HEK293 (cell line): ENCODE results near the gene EPHB1.

ENCODE experiments used
- CTCF ChIA-PET: fragments of 350-600 bp; formaldehyde crosslinking; extraction: SDS; loops from one replicate; lab custom pipeline; 2021; ENCODE audit warnings: antibody characterized with exemption; lab: Yijun Ruan, JAX
- POLR2A ChIA-PET: fragments of 300-600 bp; formaldehyde crosslinking; extraction: SDS; loops from one replicate; lab custom pipeline; 2020; ENCODE audit warnings: antibody characterized with exemption, inconsistent platforms; lab: Yijun Ruan, JAX
- H3K27ac ChIP-seq: fragments of 200-500 bp; sonication (Bioruptor generic); 2 replicates; pipeline ENCODE4 v1.5.1; 2014; ENCODE audit warnings: low read depth, low read length, control low read depth, inconsistent platforms; ENCODE audit errors: extremely low read depth
- H3K36me3 ChIP-seq, 2 experiments: fragments of 200-500 bp in 1 of 2; sonication (Bioruptor generic) in 1 of 2; 1 replicate in 1 of 2; 2 replicates in 1 of 2; pipeline ENCODE4 v1.5.1; 2014 to 2017; ENCODE audit warnings: inconsistent platforms in 2 of 2, low read length in 2 of 2; ENCODE audit not compliant: control insufficient read depth in 2 of 2, insufficient read depth in 1 of 2
- H3K4me1 ChIP-seq: fragments of 200-500 bp; sonication (Bioruptor generic); 2 replicates; pipeline ENCODE4 v1.5.1; 2014; ENCODE audit warnings: mild to moderate bottlenecking, low read length, inconsistent platforms; ENCODE audit not compliant: control insufficient read depth, insufficient read depth
- H3K4me3 ChIP-seq: 2 replicates; pipeline ENCODE4 v1.5.1; 2011; ENCODE audit warnings: low read depth, mild to moderate bottlenecking, control low read depth, low read length, moderate library complexity
- H3K9me3 ChIP-seq: fragments of 200-500 bp; sonication (Bioruptor generic); 2 replicates; pipeline ENCODE4 v1.5.1; 2014; ENCODE audit warnings: low read depth, low read length, inconsistent platforms; ENCODE audit not compliant: control insufficient read depth, insufficient read depth
- EGR2 ChIP-seq: fragments of 450-650 bp; formaldehyde crosslinking; IDR thresholded peaks from 2 replicates; pipeline ENCODE4 v1.5.1; 2016; ENCODE audit warnings: low read depth, missing biosample characterization, missing genetic modification characterization
- FEZF1 ChIP-seq: fragments of 450-650 bp; formaldehyde crosslinking; IDR thresholded peaks from 2 replicates; pipeline ENCODE4 v1.5.1; 2016; ENCODE audit warnings: missing biosample characterization, missing genetic modification characterization
- SP7 ChIP-seq: fragments of 450-650 bp; formaldehyde crosslinking; IDR thresholded peaks from 2 replicates; pipeline ENCODE4 v1.5.1; 2016; ENCODE audit warnings: missing biosample characterization, missing genetic modification characterization
- ZFHX2 ChIP-seq: fragments of 450-650 bp; formaldehyde crosslinking; conservative IDR thresholded peaks from 2 replicates; pipeline ENCODE4 v1.5.1; 2016; ENCODE audit warnings: missing biosample characterization, missing genetic modification characterization
- ZIC2 ChIP-seq: fragments of 450-650 bp; formaldehyde crosslinking; IDR thresholded peaks from 2 replicates; pipeline ENCODE4 v1.5.1; 2016; ENCODE audit warnings: missing biosample characterization, missing genetic modification characterization
- ZNF184 ChIP-seq: fragments of 450-650 bp; IDR thresholded peaks from 2 replicates; pipeline ENCODE4 v1.5.1; 2018; ENCODE audit warnings: missing biosample characterization, mild to moderate bottlenecking, missing genetic modification characterization
- ZNF223 ChIP-seq: fragments of 450-650 bp; formaldehyde crosslinking; IDR thresholded peaks from 2 replicates; pipeline ENCODE4 v1.5.1; 2016; ENCODE audit warnings: missing biosample characterization, missing genetic modification characterization
- ZNF23 ChIP-seq: fragments of 450-650 bp; formaldehyde crosslinking; IDR thresholded peaks from 2 replicates; pipeline ENCODE4 v1.5.1; 2016; ENCODE audit warnings: missing biosample characterization, missing genetic modification characterization, borderline replicate concordance
- ZNF274 ChIP-seq, 2 experiments: fragments of 200-500 bp in 1 of 2; fragments of 450-650 bp in 1 of 2; sonication (Bioruptor generic) in 1 of 2; formaldehyde crosslinking in 1 of 2; IDR thresholded peaks; 2 replicates each; pipeline versions ENCODE4 v1.5.1 to v1.6.1; 2014 to 2016; ENCODE audit warnings: borderline replicate concordance in 1 of 2, inconsistent platforms in 1 of 2, low read length in 1 of 2, missing biosample characterization in 1 of 2, missing genetic modification characterization in 1 of 2
- ZNF501 ChIP-seq: fragments of 450-650 bp; formaldehyde crosslinking; IDR thresholded peaks from 2 replicates; pipeline ENCODE4 v1.5.1; 2016; ENCODE audit warnings: missing biosample characterization, missing genetic modification characterization
- ZNF660 ChIP-seq: fragments of 450-650 bp; IDR thresholded peaks from 2 replicates; pipeline ENCODE4 v1.5.1; 2018; ENCODE audit warnings: missing biosample characterization, mild to moderate bottlenecking, missing genetic modification characterization
- TF ChIP-seq, protein P1 (sequence below): fragments of 450-650 bp; formaldehyde crosslinking; IDR thresholded peaks from 2 replicates; pipeline ENCODE4 v1.5.1; 2016; ENCODE audit warnings: missing biosample characterization, missing genetic modification characterization
- TF ChIP-seq, protein P2 (sequence below): fragments of 450-650 bp; formaldehyde crosslinking; IDR thresholded peaks from 2 replicates; pipeline ENCODE4 v1.5.1; 2017; ENCODE audit warnings: missing biosample characterization, missing genetic modification characterization
- TF ChIP-seq, protein P3 (sequence below): fragments of 450-650 bp; formaldehyde crosslinking; IDR thresholded peaks from 2 replicates; pipeline ENCODE4 v1.5.0; 2017; ENCODE audit warnings: missing biosample characterization, missing genetic modification characterization, borderline replicate concordance
- TF ChIP-seq, protein P4 (sequence below): sonication (generic); formaldehyde crosslinking; IDR thresholded peaks from 2 replicates; pipeline ENCODE4 v1.8.1; 2022; ENCODE audit warnings: mild to moderate bottlenecking, moderate library complexity, missing genetic modification reagents

The EPHB1 gene

DNA sequence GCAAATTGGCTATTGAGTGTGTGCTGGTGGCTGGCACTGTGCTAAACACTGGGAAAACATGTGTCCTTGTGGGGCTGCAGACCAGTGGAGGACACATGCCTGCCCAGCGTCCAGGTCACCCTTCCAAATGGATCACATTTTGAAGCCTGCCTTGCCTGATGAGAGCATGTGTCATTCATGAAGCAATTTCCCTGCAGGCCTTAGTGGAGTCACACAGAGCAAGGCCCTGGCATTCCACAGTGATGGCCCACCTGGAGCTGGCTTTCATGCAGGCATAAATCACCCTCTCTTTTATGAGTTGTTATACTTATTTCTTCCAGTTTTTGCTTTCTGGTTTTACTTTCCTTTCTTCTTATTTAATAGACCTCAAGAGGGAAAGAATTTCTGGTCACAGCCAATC, 219.5 kb downstream of the EPHB1 start:
- H3K9me3 ChIP-seq = no peaks in the 10 kb centered on the region
- ChIA-PET CTCF (no interaction called here), POLR2A (no interaction called here)
- no peak overlapping the region for H3K27ac ChIP-seq
- H3K4me3 ChIP-seq = no peak overlapping the region
- peak; percentile 83 for TF ChIP-seq ZIC2 (tag by site-specific recombination)
- TF ChIP-seq ZNF274 (IDR thresholded peaks at IDR 0.05; ENCODE audit: low read length) = no peak
- TF ChIP-seq ZNF274 (tag by site-specific recombination; IDR thresholded peaks at IDR 0.05; ENCODE audit: borderline replicate concordance) = no peak
- H3K36me3 ChIP-seq = no peaks in the 10 kb centered on the region
- H3K4me1 ChIP-seq = no peaks in the 10 kb centered on the region

DNA sequence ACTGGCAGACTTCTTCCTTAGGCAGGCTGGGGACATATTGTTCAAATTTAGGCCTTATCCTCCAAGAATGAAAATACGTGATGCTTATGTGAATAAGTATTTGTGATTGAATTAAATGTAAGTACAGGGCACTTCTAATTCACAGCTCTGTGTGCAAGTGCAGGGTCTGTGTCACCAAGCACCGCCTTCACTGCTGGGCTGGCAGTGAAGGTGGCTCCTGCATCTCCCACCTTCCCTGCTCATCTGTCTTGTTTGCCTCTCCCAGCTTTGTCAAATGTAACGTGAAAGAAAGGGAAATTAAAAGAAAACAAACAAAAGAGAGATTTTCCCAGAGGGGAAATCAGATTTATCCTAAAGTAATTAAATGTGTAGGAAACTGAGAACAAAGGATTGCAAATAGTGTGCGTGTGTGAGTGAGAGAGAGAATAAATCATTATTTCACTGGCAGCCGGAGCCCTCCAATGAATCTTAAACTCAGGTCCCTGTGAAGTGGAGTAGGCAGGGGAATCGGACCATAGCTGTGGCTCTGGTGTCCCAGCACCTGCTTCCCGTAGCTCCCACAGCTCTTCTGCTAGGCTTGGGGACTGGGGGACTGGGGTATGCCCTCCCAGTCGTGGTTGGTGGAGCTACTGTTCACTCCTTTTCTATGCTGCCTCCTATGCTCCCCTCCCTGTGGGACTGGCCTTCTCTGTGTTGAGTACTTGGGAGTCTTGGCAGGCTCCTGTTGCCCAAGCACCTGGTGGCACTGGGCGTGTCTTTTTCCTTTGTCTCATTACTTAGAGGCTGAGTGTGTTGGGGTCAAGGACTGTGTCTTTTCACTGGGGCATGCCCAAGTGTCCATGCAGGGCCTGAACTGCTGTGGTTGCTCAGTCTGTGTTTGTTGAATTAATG, 222.2 kb downstream of the EPHB1 start:
- TF ChIP-seq, protein P1, sequence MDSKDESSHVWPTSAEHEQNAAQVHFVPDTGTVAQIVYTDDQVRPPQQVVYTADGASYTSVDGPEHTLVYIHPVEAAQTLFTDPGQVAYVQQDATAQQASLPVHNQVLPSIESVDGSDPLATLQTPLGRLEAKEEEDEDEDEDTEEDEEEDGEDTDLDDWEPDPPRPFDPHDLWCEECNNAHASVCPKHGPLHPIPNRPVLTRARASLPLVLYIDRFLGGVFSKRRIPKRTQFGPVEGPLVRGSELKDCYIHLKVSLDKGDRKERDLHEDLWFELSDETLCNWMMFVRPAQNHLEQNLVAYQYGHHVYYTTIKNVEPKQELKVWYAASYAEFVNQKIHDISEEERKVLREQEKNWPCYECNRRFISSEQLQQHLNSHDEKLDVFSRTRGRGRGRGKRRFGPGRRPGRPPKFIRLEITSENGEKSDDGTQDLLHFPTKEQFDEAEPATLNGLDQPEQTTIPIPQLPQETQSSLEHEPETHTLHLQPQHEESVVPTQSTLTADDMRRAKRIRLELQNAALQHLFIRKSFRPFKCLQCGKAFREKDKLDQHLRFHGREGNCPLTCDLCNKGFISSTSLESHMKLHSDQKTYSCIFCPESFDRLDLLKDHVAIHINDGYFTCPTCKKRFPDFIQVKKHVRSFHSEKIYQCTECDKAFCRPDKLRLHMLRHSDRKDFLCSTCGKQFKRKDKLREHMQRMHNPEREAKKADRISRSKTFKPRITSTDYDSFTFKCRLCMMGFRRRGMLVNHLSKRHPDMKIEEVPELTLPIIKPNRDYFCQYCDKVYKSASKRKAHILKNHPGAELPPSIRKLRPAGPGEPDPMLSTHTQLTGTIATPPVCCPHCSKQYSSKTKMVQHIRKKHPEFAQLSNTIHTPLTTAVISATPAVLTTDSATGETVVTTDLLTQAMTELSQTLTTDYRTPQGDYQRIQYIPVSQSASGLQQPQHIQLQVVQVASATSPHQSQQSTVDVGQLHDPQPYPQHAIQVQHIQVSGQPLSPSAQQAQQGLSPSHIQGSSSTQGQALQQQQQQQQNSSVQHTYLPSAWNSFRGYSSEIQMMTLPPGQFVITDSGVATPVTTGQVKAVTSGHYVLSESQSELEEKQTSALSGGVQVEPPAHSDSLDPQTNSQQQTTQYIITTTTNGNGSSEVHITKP = peak; percentile 73
- TF ChIP-seq FEZF1 (tag by site-specific recombination) = no peak
- Histone ChIP-seq H3K4me3 (no peak overlapping the region), H3K9me3 (no peaks in the 10 kb centered on the region), H3K36me3 (no peaks in the 10 kb centered on the region), H3K4me1 (no peaks in the 10 kb centered on the region), H3K27ac (no peak overlapping the region)
- ChIA-PET CTCF (interaction anchor here (0.6 kb wide), 1 partner anchor 202 kb away, joined by 3 read pairs; no protein-coding TSS in a partner anchor), POLR2A (no interaction called here)

DNA sequence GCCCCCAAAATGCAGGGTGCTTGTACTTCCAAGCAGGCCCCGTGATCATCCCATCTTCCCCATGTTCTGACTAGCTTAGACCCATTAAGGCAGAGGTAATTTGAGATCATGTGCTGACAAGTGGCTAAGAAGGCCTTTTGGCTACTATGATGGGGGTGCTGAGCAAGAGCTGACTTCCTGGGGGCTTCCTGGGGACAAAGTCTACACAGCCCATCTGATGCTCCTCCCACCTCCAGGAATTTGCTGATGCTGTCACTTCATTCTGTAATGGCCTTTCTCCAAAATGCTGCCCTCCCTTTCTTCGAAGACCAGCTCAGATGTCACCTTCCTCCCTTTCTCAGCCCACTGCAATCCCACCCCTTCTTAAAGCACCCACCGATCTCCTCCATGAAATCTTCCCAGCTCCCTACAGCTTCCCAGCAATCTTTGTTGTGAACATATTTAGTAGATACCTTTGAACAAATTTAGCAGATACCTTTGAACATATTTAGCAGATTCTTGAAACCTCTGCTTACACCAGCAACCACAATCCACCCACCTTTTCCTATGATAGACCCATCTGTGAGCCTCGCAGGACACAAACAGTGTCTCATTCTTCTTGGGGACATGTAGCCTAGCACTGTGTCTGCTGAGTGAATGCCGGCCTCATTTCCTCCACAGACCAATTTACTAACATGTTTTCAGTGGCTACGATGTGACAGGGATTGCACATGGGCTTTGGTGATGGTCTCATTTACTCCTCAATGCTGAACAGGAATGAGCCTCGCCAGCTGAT, 223.3 kb downstream of the EPHB1 start:
- TF ChIP-seq, protein P2, sequence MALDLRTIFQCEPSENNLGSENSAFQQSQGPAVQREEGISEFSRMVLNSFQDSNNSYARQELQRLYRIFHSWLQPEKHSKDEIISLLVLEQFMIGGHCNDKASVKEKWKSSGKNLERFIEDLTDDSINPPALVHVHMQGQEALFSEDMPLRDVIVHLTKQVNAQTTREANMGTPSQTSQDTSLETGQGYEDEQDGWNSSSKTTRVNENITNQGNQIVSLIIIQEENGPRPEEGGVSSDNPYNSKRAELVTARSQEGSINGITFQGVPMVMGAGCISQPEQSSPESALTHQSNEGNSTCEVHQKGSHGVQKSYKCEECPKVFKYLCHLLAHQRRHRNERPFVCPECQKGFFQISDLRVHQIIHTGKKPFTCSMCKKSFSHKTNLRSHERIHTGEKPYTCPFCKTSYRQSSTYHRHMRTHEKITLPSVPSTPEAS (tag by site-specific recombination) = no peak
- 0 out of 2 replicates have a peak, but pooled peaks have one; percentile 11 for TF ChIP-seq ZFHX2 (tag by site-specific recombination)
- TF ChIP-seq EGR2 (tag by site-specific recombination) = 0 out of 2 replicates have a peak, but pooled peaks have one; percentile 6
- H3K4me3 ChIP-seq = no peak overlapping the region
- CTCF ChIA-PET = no interaction called here
- H3K9me3 ChIP-seq = no peaks in the 10 kb centered on the region
- POLR2A ChIA-PET = no interaction called here
- no peak overlapping the region for H3K27ac ChIP-seq
- H3K4me1 ChIP-seq = no peaks in the 10 kb centered on the region
- H3K36me3 ChIP-seq = no peaks in the 10 kb centered on the region

DNA sequence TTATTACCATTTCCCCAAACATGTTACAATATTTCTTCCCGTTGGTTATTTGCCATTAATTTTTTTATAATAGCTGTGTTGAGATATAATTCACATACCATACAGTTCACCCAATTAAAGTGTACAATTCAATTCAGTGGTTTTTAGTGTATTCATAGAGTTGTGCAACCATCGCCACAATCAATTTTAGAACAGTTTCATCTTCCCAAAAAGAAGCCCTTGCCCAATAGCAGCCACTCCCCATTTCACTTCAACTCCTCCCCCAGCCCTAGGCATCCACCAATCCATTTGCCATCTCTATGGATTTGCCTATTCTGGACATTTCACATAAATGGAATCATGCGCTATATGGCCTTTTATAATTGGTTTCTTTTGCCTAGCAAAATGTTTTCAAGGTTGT, 225.1 kb downstream of the EPHB1 start:
- ChIA-PET POLR2A (no interaction called here), CTCF (no interaction called here)
- TF ChIP-seq ZNF23 (no peak), SP7 (tag by site-specific recombination) (no peak), ZNF660 (no peak), ZNF184 (tag by site-specific recombination) (no peak), ZNF501 (tag by site-specific recombination) (no peak), ZNF223 (no peak)
- TF ChIP-seq, protein P3, sequence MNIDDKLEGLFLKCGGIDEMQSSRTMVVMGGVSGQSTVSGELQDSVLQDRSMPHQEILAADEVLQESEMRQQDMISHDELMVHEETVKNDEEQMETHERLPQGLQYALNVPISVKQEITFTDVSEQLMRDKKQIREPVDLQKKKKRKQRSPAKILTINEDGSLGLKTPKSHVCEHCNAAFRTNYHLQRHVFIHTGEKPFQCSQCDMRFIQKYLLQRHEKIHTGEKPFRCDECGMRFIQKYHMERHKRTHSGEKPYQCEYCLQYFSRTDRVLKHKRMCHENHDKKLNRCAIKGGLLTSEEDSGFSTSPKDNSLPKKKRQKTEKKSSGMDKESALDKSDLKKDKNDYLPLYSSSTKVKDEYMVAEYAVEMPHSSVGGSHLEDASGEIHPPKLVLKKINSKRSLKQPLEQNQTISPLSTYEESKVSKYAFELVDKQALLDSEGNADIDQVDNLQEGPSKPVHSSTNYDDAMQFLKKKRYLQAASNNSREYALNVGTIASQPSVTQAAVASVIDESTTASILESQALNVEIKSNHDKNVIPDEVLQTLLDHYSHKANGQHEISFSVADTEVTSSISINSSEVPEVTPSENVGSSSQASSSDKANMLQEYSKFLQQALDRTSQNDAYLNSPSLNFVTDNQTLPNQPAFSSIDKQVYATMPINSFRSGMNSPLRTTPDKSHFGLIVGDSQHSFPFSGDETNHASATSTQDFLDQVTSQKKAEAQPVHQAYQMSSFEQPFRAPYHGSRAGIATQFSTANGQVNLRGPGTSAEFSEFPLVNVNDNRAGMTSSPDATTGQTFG (tag by site-specific recombination) = no peak
- TF ChIP-seq, protein P4, sequence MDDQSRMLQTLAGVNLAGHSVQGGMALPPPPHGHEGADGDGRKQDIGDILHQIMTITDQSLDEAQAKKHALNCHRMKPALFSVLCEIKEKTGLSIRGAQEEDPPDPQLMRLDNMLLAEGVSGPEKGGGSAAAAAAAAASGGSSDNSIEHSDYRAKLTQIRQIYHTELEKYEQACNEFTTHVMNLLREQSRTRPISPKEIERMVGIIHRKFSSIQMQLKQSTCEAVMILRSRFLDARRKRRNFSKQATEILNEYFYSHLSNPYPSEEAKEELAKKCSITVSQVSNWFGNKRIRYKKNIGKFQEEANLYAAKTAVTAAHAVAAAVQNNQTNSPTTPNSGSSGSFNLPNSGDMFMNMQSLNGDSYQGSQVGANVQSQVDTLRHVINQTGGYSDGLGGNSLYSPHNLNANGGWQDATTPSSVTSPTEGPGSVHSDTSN (CRISPR knock-in tag) = no peak
- Histone ChIP-seq H3K4me1 (no peaks in the 10 kb centered on the region), H3K4me3 (no peak overlapping the region), H3K36me3 (no peaks in the 10 kb centered on the region), H3K9me3 (no peaks in the 10 kb centered on the region), H3K27ac (no peak overlapping the region)
